Measurements from ENCODE around the gene CALM3. TPM values are rescaled to one million over a fixed set of nuclear protein-coding genes. Genes with fewer than 3 reads are reported as not detected.
A peak's percentile ranks its signal among the peaks of the same experiment; 100 is the strongest.

Gene CALM3
- total RNA-seq, 6 experiments from 2014 or later = 83.8 to 119 (median 92.2) TPM

- H3K4me3 ChIP-seq = no peak overlapping the region
- 92% methylated on average over 3 of the region's 4 CpGs for WGBS (ENCODE audit: insufficient coverage, low coverage, low lambda C conversion rate, missing lambda C conversion rate)
- H3K4me1 ChIP-seq = peaks cover 0 to 11% (median 2%) of the 10 kb centered on the region in 4 donors
- ATAC-seq = no peak
- no peaks in the 10 kb centered on the region for H3K9me3 ChIP-seq
- intact Hi-C loops (cut with DNase I) = no loop called here
- no peak for DNase-seq
- H3K36me3 ChIP-seq = no peaks in the 10 kb centered on the region
- TF ChIP-seq POLR2A (IDR thresholded peaks at IDR 0.05) (no peak), CTCF (IDR thresholded peaks at IDR 0.05) (no peak)
- no peaks in the 10 kb centered on the region for H3K27me3 ChIP-seq
- no peak overlapping the region for H3K27ac ChIP-seq
These were observed 2.7 kb upstream of the CALM3 start for GRCh38 chr19:46598372-46598917.

GRCh38 chr19:46599716-46600373, 1.3 kb upstream of the CALM3 start:
- TF ChIP-seq CTCF (IDR thresholded peaks at IDR 0.05) = no peak
- no peak for TF ChIP-seq POLR2A (IDR thresholded peaks at IDR 0.05)
- no peaks in the 10 kb centered on the region for H3K9me3 ChIP-seq
- peak overlapping the region; percentile 55 to 100 (median 100) for H3K4me3 ChIP-seq
- peaks cover 0 to 25% (median 8%) of the 10 kb centered on the region in 4 donors for H3K4me1 ChIP-seq
- H3K36me3 ChIP-seq = no peaks in the 10 kb centered on the region
- peak in 1 of 3 donors; percentile 28 for DNase-seq
- ATAC-seq = no peak
- no peaks in the 10 kb centered on the region for H3K27me3 ChIP-seq
- WGBS (ENCODE audit: insufficient coverage, low coverage, low lambda C conversion rate, missing lambda C conversion rate) = 65% methylated on average over 6 of the region's 9 CpGs
- H3K27ac ChIP-seq = peak overlapping the region; percentile 95 to 100 (median 98)
- intact Hi-C loops (cut with DNase I) = no loop called here

GRCh38 chr19:46600384-46601317, 479 bp upstream of the CALM3 start:
- intact Hi-C loops (cut with DNase I) = no loop called here
- TF ChIP-seq CTCF (IDR thresholded peaks at IDR 0.05) (no peak), POLR2A (IDR thresholded peaks at IDR 0.05) (peak; percentile 76)
- peak; percentile 96 to 98 (median 96) for DNase-seq
- Histone ChIP-seq H3K36me3 (no peaks in the 10 kb centered on the region), H3K4me1 (peaks cover 0 to 31% (median 11%) of the 10 kb centered on the region in 4 donors), H3K9me3 (no peaks in the 10 kb centered on the region), H3K27ac (peak overlapping the region; percentile 95 to 100 (median 98)), H3K4me3 (peak overlapping the region; percentile 99 to 100 (median 100)), H3K27me3 (no peaks in the 10 kb centered on the region)
- ATAC-seq = peak; percentile 79 to 87 (median 84)
- under 1% methylated on average over 16 of the region's 93 CpGs for WGBS (ENCODE audit: insufficient coverage, low coverage, low lambda C conversion rate, missing lambda C conversion rate)

GRCh38 chr19:46602392-46603194, 1.5 kb downstream of the CALM3 start:
- peak overlapping the region; percentile 81 to 100 (median 92) for H3K27ac ChIP-seq

More at GRCh38 chr19:46602392-46603194, 1.5 kb downstream of the CALM3 start:
- peaks cover 0 to 12% (median 3%) of the 10 kb centered on the region in 4 donors for H3K36me3 ChIP-seq
- WGBS (ENCODE audit: insufficient coverage, low coverage, low lambda C conversion rate, missing lambda C conversion rate) = 37% methylated on average over 3 of the region's 23 CpGs
- no peaks in the 10 kb centered on the region for H3K9me3 ChIP-seq
- H3K27me3 ChIP-seq = no peaks in the 10 kb centered on the region
- intact Hi-C loops (cut with DNase I) = no loop called here
- H3K4me3 ChIP-seq = peak overlapping the region; percentile 99 to 100 (median 100)
- peaks cover 0 to 45% (median 14%) of the 10 kb centered on the region in 4 donors for H3K4me1 ChIP-seq
- TF ChIP-seq POLR2A (IDR thresholded peaks at IDR 0.05) = no peak
- no peak for TF ChIP-seq CTCF (IDR thresholded peaks at IDR 0.05)
- DNase-seq = peak; percentile 32 to 61 (median 54)
- ATAC-seq = peak in 3 of 4 donors; percentile 0
